NCI-H1417 treated with DMSO at 0.1 percent for 48 hours (cell line): ENCODE data around the gene LTBP1.

Experiments
- DNase-seq: peaks from one replicate; lab custom pipeline; 2025; lab: John Stamatoyannopoulos, UW

LTBP1 gene

DNA sequence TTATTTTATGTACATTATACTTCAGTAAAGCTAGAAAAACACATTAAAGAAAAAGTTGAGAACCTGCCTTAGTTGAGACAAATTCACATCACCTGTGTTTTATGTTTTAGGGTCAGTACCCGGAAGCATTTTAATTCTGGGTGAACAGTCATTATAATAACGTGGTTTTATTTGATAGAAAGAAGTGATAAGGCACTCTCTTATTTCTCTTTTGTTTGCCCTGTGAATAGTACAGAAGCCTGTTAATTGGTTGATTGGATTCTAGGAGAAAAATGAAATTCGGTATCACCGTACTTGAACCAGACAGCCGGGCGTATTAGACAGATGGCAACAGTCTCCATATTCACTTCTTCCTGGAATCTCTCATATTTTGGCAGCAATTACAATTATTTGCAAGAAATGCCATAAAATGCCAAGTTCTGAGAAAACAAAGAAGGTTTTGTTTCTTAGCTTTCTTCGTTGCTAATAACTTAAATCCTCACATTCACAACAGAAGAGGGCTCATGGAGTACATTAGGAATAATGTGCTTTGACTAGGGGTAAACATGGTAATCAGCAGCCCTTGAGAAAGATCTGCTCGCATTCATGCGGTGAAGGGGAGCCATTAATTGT, 361.0 kb downstream of the LTBP1 start:
- DNase-seq = no peak

GRCh38 chr2:33312355-33312754, 365.6 kb downstream of the LTBP1 start:
- no peak for DNase-seq

DNA sequence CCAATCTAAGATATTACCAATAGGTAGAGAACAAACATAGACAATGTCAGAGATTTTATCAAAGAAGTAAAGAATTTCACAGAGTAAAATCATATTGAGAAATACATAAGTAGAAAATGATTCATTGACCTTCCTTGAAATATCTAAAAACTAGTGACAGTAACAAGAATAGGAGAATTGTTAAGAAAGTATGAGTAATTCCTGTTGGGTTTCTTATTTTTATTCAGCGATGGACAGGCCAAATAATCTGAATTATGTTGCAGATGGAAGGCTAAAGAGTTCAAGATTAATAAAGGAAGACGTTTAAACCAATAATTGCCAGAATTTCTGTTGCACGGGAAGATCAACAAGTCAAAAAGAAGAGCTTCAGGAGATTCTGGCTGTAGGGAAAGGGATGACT, 366.3 kb downstream of the LTBP1 start:
- no peak for DNase-seq

- DNase-seq = no peak
Measured at GRCh38 chr2:33314541-33314940, 367.8 kb downstream of the LTBP1 start.

- no peak for DNase-seq
Measured at GRCh38 chr2:33316328-33316727, 369.6 kb downstream of the LTBP1 start.

DNA sequence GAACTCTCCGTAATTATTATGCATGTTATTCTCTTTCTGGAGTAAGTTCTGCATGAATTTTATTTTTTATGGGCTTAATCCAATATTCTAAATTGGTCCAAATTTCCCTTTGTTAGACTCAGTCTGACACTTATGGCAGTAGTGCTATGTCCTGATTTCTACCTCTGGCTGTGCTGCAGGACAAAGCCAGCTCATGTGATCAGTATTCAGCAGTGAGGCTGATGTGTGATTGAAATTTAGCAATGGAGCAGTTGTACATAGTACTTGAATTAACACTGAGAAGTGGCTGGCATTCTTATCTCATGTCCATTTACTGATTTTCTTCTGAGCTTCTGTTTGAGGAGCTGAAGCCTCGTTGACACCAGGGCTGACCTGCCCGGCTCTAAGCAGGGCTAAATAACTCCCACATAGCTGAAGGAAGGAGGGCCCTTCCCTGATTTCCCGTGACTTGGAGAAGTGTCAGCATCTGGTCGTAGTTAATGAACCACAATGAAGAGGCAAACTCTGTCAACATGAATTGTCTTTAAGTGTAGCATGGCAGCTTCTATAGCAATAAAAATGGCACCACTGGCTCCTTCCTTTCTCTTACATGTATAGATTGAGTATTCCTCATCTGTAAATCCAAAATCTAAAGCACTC, 370.7 kb downstream of the LTBP1 start:
- no peak for DNase-seq

- no peak for DNase-seq
Measured at GRCh38 chr2:33318456-33318855, 371.7 kb downstream of the LTBP1 start.

GRCh38 chr2:33320573-33320972, 373.8 kb downstream of the LTBP1 start:
- DNase-seq = no peak

DNA sequence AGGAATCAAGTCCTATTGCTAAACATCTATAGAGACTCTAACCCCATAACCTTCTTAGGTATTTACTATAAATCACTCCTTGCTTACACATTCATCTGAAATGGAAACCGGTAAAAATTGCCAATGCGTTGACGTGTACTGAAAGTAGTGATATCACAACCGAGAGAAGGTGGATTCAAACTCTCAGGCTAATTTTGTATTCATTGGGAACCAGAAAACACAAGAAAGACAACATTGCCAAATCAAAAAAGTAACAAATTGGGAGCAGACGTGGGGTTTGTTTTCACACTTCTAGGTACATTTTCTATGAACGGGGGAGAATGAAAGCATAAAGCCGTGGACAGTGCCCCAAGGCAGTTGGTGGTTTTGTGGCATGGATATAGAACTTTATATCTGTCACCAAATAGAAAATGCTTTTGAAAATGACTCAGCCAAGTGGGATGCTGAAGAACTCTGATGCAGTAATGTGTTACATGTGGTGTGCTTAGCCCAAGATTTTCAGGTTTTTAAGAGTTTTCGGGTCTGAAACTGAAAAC, 374.6 kb downstream of the LTBP1 start:
- no peak for DNase-seq

DNA sequence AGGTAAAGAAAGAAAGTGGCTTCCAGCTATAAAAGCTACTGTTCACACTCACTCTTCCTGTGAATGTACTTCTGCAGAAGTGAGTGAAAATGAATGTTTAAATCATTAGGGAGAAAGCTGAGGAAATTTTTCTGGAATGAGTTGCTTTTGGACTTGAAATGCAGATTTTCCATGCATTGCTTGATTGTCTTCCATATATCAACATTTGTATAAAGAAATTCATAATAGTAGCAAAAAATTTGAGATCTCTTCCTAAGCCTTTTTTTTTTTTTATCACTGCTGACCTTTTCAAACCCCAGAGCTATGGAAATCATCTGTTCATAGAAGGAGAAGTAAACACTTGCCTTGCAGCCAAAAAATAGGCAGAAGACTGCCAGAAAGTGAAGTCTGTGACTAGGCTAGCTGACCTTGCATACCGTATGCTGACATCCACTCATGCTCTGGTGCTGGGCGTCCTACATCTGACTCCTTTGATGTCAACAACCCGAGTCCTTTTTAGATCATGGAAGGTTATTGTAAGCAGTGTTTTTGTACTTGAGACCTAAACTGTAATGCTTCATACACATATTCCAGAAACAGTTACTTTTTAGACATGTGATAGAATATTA, 375.2 kb downstream of the LTBP1 start:
- no peak for DNase-seq

GRCh38 chr2:33322612-33323011, 375.9 kb downstream of the LTBP1 start:
- no peak for DNase-seq

GRCh38 chr2:33323957-33324356, 377.2 kb downstream of the LTBP1 start:
- DNase-seq = no peak

GRCh38 chr2:33326100-33326499, 379.3 kb downstream of the LTBP1 start:
- DNase-seq = no peak

GRCh38 chr2:33333433-33333832, 386.7 kb downstream of the LTBP1 start:
- no peak for DNase-seq

DNA sequence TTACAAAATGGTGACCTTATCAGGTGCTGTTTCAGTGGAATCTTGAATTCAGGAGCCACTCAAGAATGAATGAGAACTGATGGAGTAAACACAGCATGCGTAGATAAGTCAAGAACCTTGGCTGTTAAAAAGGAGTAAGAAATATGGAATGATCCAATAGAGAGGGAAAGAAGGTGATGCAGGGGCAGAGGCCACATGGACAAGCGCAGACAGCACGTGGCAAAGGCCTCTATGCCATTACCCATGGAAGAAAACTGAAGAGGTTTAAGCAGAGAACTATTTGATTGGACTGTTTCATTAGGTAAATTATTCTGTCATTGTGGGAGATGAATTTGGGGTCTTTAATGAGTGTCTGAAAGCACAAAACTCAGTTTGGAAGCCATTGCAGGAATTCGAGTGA, 387.3 kb downstream of the LTBP1 start:
- DNase-seq = no peak

DNA sequence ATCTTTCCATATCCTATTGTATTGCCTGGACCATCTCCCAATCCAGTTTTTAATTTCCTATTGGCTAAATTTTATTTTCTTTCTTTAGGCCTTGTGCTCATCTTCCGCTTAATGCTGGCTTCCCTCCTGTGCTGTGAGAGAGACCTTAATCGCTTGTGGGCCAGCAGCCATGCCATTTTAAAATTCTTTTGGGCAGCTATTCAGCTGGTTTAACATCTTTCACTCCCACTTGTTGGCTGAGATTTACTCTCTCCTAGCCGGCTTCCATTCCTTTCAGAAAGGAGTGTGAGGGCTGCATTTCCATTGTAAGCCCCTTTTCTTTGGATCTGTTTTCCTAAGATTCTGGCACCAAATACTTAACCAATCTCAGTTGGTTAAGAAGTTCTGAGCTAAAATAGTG, 388.8 kb downstream of the LTBP1 start:
- DNase-seq = no peak

DNA sequence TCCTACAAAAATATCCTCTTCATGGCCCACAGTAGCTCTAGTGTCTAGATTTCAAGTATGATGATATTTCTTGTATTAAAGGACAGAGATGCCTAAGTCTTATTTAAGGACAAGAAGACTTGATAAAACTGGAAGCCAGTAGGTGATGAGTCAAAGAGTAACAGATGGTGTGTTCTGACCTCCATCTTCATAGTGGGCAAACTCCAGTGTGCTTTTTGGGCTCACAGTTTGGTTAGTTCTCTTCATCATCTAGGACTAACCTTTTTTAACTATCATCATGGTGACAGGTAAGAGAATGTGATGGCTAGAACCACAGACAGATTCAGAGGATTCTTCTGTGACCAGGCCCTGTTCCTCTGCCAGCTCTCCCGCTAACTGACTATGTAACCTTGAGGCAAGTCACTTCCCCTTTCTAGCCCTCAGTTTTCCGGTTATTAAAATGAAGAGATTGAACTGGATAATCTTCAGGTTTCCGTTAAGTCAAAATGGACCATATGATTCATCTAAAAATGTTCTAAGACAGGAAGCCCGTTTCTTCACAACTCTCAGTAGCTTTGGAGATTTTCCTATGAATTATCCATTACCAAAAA, 389.4 kb downstream of the LTBP1 start:
- no peak for DNase-seq

DNA sequence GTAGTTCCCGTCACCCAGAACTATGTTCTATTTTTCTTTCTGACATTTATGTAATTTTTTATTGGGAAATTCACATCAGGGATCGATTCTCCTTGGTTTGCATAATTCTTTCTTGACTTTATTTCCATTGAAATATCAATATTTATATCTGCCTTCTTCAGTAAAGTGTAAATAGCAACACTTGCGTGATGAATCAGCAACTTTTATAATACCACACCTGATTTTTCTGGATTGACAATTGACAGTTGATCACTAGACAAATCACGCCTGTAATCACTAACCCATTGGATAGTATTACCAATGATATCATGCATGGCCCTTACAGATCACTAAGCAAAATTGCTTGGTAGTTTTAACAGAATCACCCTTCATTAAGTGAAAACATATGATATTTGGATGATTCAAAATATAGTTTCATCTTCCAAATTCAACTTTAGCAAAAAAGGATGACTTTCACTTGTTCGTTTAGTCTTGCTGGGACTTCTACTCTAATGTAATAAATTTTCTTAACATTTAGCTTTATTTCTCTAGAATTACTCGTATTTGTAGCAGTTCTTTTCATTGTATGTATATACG, 390.7 kb downstream of the LTBP1 start:
- no peak for DNase-seq

DNA sequence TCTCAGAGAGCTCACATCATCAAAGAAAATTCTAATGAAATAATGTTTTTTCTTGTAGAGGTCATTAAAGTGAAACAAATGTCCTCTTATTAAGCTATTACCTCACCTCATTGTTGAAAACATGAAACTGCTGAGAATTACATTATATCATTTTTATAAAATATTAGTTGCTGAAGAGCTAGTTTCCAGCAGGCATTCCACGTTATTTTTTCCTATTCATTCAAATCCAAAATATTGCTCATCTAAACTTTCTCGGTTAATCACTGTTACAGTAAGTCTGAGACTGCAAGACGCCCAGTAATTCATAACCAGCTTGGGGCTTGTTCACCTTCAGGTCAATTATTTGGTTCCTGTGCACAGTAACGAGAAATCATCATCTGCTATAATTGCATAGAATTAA, 391.2 kb downstream of the LTBP1 start:
- DNase-seq = no peak

DNA sequence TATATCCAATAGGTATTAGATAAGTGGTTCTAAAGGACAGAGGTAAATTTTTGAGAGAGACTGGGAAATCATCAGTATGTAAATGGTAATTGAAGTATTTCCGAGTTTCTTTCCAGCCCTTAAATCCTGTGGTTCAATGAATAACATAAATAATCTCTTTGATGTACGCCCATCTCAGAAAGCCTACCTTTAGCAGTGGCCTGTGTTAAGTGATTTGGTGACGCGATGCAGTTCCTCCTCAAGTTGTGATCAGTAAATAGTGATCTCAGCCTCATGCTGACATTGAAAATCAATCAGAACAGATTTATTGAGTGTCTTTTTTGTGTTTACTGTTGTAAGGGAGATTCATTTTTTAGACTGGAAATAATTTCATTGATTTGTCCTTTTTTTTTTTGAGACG, 392.5 kb downstream of the LTBP1 start:
- DNase-seq = no peak

GRCh38 chr2:33340280-33340679, 393.5 kb downstream of the LTBP1 start:
- DNase-seq = no peak

- DNase-seq = no peak
Measured at GRCh38 chr2:33342171-33342570, 395.4 kb downstream of the LTBP1 start.

DNA sequence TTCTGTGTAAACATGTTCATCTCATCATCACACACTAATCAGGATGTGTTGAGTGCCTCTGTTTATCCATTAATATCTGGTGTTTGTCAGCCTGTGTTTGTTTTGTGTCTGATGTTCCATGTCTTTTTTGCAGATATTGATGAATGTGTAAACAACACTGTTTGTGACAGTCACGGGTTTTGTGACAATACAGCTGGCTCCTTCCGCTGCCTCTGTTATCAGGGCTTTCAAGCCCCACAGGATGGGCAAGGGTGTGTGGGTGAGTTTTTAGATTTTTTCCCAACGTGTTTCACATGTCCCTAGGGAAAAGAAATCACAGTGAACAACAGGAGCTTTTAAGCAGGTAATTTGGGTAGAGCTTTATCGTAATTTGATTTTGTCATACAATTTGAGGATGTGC, 396.0 kb downstream of the LTBP1 start:
- peak; percentile 1 for DNase-seq
